ENCODE measurements around the gene RACK1.

DNA sequence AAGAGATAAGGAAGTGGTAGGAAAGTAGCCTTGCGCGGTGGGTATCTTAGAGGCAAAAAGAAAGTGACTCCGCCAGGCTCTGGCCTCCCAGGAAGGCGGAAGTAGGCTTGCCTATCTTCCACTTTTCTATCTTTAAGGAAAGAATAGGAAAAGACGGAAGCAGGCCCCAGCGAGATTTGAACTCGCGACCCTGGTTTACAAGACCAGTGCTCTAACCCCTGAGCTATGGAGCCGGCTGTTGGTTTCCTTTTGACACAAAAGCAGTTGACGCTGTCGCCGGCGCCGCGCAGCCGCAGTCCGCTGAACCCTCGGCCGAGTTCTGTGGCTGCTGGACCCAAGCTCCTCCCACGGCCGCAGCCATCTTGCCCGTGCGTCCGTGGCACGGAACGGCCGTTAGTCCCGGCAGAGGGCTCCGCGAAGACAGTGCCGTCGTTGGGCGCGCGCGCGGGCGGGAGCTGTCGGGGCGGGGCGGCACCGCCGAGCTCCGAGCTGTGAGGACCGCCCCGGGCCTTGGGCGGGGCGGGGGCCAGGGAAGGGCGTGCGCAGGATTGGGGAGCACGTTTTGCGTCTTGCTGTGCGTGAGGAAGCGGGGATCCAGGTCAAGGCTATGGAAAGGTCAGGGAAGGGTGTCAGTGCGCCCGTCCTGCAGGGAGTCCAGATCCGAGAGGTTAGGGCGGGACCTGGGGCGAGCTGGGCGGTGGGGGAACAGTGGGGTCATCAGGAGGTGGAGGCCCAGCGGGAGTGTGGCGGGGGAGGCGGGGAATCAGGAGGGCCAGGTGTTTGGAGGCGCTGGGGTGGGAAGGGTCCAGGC, 52.0 kb downstream of the RACK1 start:
- no peak for TF ChIP-seq CTCF (IDR thresholded peaks at IDR 0.05; ENCODE audit: low read depth, low read length)
- no peak for TF ChIP-seq EZH2phosphoT487 (IDR thresholded peaks at IDR 0.05; ENCODE audit: low read depth)

Measured in OCI-LY3 (cell line).